Anterior cingulate cortex (tissue), 58 donors: ENCODE measurements around the gene CHST11.

ENCODE experiments used
- DNase-seq, 58 donors: peaks; one replicate each; lab custom pipeline; 2025; lab: John Stamatoyannopoulos, UW

CHST11 gene

DNA sequence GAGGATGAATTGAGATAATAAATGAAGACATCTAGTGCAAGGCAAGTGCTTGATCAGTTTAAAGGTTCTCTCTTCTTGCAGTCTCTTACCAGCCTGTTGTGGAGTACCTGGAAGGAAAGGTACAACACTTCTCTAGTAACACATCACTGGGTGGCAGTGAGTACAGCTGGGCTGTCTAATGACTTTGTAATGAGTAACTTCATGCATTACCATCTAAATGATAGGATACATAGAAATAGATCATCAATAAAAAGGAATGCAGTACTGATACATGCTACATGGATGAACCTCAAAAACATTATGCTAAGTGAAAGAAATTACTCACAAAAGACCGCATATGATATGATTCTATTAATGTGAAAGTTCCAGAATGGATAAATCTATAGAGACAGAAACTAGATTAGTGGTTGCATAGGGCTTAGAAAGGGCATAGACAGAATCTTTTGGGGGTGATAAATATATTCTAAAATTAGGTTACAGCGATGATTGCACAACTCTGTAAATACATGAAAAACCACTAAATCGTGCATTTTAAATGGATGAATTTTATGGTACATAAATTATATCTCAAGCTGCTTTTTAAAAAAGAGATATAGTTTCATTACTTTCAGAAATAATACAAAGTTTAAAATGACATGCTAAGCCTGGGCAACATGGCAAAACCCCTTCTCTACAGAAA is 224.4 kb downstream of the CHST11 start:
- DNase-seq: no peak

DNA sequence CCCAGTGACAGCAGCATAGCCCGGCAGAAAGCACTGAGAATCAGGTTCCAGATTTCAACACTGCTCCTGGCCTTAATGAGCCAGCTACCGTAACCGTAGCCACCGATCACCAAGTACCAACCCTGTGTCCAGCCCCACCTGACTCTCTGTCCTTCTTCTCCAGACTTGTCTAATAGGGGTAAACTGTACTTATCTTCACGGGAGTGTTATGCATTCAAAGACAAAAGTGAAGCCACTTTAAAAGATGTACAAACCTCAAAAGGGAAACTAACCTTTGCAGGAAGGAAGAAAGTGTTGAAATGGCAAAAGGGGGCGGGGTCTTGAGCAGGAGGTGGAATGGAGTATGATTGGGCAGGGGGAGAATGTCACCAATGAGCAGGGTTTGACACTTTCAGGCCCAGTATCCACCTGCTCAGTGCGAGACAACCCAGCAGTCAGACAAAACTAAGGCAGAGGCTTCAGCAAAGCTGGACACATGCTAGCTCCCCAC is 226.1 kb downstream of the CHST11 start:
- DNase-seq: no peak

- no peak for DNase-seq
Observed at GRCh38 chr12:104683831-104684503, 227.2 kb downstream of the CHST11 start.

- no peak for DNase-seq
Observed at GRCh38 chr12:104684884-104685283, 228.1 kb downstream of the CHST11 start.

- DNase-seq: no peak
Observed at GRCh38 chr12:104685366-104685765, 228.6 kb downstream of the CHST11 start.

- DNase-seq: no peak
Observed at GRCh38 chr12:104686196-104686595, 229.4 kb downstream of the CHST11 start.

DNA sequence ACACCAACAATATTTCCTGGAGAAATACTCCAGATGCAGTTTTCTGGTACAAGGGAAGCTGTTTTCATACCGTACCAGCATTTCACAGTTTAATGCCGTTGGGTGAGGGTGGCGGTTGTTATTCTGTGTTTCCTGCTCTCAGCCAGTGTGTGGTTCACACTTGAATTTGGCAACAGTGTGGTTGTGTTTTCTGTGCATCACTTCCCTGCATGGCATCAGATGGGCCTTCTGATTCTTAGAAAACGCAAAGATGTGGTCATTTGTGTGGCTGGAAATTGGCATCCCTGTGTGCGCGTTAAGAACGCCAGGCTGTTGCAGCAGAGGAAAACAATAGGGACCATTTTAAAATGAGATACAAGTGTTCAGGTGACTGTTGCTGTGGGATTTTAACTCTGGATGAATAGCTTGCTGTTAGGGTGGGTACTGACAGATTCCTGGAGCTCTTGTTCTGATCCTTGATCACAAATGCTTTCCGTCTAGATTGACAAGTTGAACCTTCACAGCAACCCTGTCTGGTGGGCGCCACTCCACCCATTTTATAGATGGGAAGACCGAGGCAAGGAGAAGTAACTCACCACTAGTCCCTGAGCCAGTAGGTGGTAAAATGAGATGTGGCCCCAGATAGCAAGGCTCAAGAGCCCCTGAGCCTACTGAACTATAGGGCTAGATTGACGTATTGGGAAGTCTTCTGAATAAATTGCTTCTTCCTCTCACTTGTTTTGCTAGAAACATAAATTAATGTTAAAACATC is 231.2 kb downstream of the CHST11 start:
- DNase-seq: no peak

DNA sequence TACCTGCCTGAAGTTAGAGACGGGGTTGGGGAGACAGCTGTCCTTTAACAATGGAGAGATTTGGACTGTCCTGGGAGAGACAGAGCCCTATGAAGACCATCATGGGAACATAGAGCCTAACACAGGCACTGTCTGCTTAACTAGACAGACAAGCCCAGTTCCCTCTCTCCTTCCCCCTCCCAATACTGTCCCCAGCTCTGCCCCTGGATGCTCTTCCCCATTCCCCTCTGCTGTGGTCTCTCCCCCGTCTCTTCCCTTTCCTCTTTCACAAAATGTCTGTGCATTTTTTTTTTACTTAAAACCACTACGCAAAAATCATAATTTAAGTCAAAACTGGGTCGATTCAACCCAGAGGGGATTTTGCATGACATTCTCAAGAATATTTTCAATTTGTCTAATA is 232.9 kb downstream of the CHST11 start:
- DNase-seq: no peak

DNA sequence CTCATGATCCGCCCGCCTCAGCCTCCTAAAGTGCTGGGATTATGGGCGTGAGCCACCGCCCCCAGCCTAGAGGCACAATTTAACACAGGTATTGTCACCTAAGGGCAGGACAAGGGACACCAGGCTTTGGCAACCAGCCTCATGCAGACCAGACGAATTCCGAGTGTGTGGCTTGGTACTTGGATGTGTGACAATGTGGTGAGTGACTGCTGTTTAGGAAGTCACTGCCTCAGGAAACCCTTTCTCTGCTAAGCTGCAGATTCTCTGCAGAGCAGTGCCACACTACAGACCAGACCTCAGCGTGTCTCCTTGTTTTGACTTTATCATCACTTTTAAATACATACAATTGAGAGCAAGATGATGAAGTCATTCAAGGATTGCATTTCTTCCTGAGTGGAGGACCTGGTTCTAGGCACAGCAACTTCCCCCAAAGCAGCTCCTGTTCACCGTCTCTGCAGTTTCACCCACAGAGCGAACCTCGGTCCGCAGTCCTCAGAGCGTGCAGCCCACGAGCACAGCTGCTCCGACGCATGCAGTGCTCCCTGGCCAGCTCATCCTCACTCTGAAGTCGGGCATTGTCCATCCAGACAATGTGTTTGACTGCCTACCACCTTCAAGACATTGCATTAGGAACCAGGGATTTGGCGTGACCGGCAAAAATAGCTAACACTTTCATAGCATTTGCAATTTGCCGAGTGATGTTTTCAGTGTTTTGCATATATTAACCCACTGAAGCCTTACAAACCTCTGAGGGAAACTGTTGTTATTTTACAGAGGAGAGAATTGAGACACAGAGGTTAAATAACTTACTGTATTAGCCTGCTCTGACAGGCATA is 235.2 kb downstream of the CHST11 start:
- no peak for DNase-seq

GRCh38 chr12:104692557-104693218 is 235.9 kb downstream of the CHST11 start:
- no peak for DNase-seq

DNA sequence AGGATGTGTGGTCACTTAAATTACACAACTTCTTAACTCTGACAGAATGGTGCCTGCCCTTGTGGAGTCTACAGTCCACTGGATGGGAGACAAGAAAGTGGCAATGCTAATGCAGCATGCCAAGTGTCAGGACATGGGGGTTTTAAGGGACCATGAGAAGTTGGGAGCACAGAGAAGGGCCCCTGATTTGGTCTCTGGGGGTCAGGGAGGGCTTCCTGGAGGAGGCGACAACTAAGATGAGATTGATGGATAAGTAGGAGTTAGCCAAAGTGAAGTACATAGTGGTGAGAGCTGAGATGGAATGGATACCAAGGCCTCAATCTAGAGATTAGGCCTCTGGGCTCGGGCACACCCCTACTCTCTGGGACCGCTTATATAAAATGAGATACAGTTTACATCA is 236.7 kb downstream of the CHST11 start:
- DNase-seq: no peak

- DNase-seq: no peak
Observed at GRCh38 chr12:104694161-104694560, 237.4 kb downstream of the CHST11 start.

DNA sequence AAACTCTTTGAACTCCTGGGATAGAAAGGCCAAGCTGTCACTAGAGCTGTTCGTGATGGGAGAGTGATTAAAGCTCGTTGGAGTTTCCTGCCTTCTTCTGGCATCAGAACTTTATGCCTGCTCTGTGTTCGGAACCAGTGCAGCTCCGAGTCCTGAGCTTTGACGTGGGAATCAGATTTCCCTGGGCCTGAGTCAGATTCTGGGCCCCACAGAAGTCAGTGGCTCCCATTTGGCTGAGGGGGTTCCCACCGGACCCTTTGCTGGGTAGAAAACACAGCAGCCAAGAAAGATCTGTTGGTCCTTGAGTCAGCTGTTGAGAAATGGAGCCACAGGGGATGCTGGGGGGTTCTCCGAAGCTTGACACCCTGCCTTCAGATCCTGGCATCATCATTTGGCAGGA is 238.0 kb downstream of the CHST11 start:
- no peak for DNase-seq

GRCh38 chr12:104695453-104696148 is 238.9 kb downstream of the CHST11 start:
- DNase-seq: peak in 2 of 58 donors; percentile 8 to 15

- DNase-seq: no peak
Observed at GRCh38 chr12:104697186-104697585, 240.4 kb downstream of the CHST11 start.

DNA sequence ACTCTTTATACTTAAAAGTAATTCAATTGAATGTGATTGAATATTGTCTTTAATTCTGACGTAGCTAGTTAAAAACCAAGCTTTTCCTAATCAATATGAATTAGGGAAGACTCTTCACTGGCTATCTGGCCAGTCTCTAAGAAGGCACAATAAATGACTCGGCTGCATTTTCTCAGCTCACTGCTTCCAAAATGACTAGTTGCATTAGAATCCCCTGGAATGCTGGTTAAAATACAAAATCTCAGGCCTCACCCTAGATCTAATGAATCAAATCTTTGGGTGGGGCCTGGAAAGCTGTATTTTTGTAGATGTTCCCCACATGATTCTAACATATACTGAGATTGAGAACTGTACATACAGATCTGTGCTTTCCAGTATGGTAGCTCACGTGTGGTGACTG is 242.1 kb downstream of the CHST11 start:
- DNase-seq: no peak

- DNase-seq: no peak
Observed at GRCh38 chr12:104699489-104700190, 242.9 kb downstream of the CHST11 start.

DNA sequence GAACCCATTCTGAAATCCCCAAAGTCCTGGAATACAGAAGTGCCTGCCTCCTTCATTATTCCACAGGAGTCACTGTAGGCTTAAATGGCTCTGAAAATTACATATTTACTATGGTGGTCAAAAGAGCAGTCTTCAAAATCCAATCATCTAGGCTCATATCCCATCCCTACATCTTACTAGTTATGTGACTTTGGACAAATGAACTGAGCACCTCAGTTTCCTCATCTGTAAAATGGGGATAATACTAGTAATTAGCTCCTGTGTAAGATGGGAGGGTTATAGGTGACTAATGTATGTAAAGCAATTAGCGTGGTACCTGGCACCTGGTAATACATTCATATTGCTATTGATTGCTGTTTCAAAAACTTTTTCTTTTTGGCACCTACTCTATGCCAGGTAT is 243.6 kb downstream of the CHST11 start:
- no peak for DNase-seq

GRCh38 chr12:104701301-104701700 is 244.6 kb downstream of the CHST11 start:
- no peak for DNase-seq
